ENCODE measurements around the gene CLCA2. TPM values are rescaled to one million over a fixed set of nuclear protein-coding genes. Genes with fewer than 3 reads are reported as not detected.

Gene CLCA2
- total and polyA plus RNA-seq, 2 donors (not counting 1 experiment from before 2014, with no cell fraction given): not detected

DNA sequence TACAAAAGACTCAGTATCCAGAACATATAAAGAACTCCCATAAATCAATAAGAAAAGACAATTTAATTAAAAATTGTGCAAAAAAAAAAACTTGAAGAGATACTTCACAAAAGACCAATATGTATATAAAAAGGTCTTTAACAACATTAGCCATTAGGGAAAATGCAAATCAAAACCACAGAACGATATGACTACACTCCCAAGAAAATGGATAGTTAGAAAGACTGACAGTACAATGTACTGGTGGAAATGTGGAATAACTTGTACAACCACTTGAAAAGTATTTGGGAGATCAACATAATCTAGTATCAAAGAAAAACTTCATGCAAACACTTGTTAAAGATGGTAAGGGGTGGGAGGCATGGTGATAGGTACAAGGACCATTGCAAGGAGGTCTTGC lies 40.8 kb downstream of the CLCA2 start:
- H3K27me3 ChIP-seq (replicated peaks in 1 of 4; ENCODE audit: control extremely low read depth in 1 of 4, control insufficient read depth in 3 of 4, insufficient read depth in 4 of 4, low read length in 3 of 4): no peaks in the 10 kb centered on the region
- Mint-ChIP-seq H3K4me3 (no peak overlapping the region), H3K27ac (no peak overlapping the region), H3K4me1 (no peaks in the 10 kb centered on the region), H3K27me3 (peaks cover 14% of the 10 kb centered on the region), H3K9me3 (ENCODE audit: insufficient read depth) (no peaks in the 10 kb centered on the region)
- POLR2A ChIA-PET: no interaction called here
- H3K4me2 ChIP-seq (replicated peaks; ENCODE audit: low read depth, low read length, poor library complexity, severe bottlenecking): no peak overlapping the region
- no peak overlapping the region for H2AFZ ChIP-seq (ENCODE audit: insufficient read depth, low read depth, low read length, poor library complexity, severe bottlenecking)
- H3K27ac ChIP-seq (ENCODE audit: low read length in 2 of 2): no peak overlapping the region
- WGBS (ENCODE audit: insufficient coverage): no CpG with 5 or more reads among the region's 1 CpG
- CTCF ChIA-PET: interaction anchor here (1.6 kb wide), 1 partner anchor 9 kb away, joined by 7 read pairs; no protein-coding TSS in a partner anchor
- no peak overlapping the region for H3K9ac ChIP-seq (ENCODE audit: low read length)
- H3K4me1 ChIP-seq (ENCODE audit: control insufficient read depth in 2 of 2, insufficient read depth in 2 of 2, low read length in 2 of 2): no peaks in the 10 kb centered on the region
- ATAC-seq (ENCODE audit: low read depth) (no peak), DNase-seq (no peak)
- H4K20me1 ChIP-seq (ENCODE audit: control insufficient read depth, insufficient read depth, low read length, poor library complexity, severe bottlenecking): no peaks in the 10 kb centered on the region
- TF ChIP-seq, protein P1, sequence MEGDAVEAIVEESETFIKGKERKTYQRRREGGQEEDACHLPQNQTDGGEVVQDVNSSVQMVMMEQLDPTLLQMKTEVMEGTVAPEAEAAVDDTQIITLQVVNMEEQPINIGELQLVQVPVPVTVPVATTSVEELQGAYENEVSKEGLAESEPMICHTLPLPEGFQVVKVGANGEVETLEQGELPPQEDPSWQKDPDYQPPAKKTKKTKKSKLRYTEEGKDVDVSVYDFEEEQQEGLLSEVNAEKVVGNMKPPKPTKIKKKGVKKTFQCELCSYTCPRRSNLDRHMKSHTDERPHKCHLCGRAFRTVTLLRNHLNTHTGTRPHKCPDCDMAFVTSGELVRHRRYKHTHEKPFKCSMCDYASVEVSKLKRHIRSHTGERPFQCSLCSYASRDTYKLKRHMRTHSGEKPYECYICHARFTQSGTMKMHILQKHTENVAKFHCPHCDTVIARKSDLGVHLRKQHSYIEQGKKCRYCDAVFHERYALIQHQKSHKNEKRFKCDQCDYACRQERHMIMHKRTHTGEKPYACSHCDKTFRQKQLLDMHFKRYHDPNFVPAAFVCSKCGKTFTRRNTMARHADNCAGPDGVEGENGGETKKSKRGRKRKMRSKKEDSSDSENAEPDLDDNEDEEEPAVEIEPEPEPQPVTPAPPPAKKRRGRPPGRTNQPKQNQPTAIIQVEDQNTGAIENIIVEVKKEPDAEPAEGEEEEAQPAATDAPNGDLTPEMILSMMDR (IDR thresholded peaks at IDR 0.05): no peak
- TF ChIP-seq EZH2 (IDR thresholded peaks at IDR 0.05; ENCODE audit: borderline replicate concordance, insufficient read depth, low read depth, low read length, poor library complexity, severe bottlenecking): no peak
- intact Hi-C loops (cut with micrococcal nuclease): no loop called here
- H3K79me2 ChIP-seq (ENCODE audit: control insufficient read depth, insufficient read depth, low read length): no peaks in the 10 kb centered on the region
- H3K36me3 ChIP-seq (replicated peaks in 1 of 2; ENCODE audit: control extremely low read depth in 1 of 2, control insufficient read depth in 1 of 2, extremely low read depth in 1 of 2, insufficient read depth in 2 of 2, low read length in 1 of 2): no peaks in the 10 kb centered on the region
- no peak overlapping the region for H3K4me3 ChIP-seq (ENCODE audit: control extremely low read depth in 1 of 5, extremely low read depth in 1 of 5, insufficient read depth in 1 of 5, low read depth in 2 of 5, low read length in 4 of 5)
- H3K9me3 ChIP-seq (ENCODE audit: control extremely low read depth in 1 of 3, control insufficient read depth in 2 of 3, insufficient read depth in 1 of 3, low read length in 2 of 3): no peaks in the 10 kb centered on the region

DNA sequence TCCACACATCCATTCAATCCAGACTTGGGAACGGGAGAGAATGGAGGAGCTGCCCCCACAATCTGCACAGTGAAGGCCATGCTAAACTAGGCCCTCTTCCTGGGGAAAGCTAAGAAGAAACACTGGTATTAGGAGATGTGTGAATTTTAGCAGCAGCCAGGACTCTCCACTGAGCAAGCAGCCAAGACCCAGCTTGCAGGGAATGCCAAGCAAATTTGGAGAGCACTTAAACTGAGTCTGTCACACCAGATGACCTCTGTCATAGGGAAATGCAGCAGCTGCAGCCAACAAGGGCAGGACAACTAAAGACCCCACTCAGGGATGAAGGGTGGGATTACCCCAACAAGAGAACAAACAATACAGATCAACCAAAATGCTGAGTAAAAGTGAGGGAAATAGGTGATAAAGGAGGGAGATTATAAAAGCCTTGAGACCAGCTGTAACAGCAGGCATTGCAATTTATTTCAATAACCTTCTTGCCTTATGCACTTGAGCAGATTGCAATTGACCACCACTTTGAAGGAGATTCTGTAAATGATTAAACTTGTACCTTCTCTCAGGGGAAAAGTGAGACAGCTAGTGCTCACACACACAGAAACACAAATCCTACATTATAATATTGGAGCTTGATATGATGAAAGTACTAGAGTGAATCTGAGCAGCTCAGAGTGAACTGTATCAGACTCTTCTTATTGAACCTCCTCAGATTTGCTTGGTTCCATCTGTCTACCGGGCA lies 42.3 kb downstream of the CLCA2 start:
- ChIA-PET CTCF (no interaction called here), POLR2A (no interaction called here)
- H3K36me3 ChIP-seq (replicated peaks in 1 of 2; ENCODE audit: control extremely low read depth in 1 of 2, control insufficient read depth in 1 of 2, extremely low read depth in 1 of 2, insufficient read depth in 2 of 2, low read length in 1 of 2): no peaks in the 10 kb centered on the region
- no peaks in the 10 kb centered on the region for H4K20me1 ChIP-seq (ENCODE audit: control insufficient read depth, insufficient read depth, low read length, poor library complexity, severe bottlenecking)
- H3K27me3 ChIP-seq (replicated peaks in 1 of 4; ENCODE audit: control extremely low read depth in 1 of 4, control insufficient read depth in 3 of 4, insufficient read depth in 4 of 4, low read length in 3 of 4): peaks cover 0 to 3% (median 0%) of the 10 kb centered on the region in 4 experiments
- H3K9ac ChIP-seq (ENCODE audit: low read length): no peak overlapping the region
- no peak for TF ChIP-seq EZH2 (IDR thresholded peaks at IDR 0.05; ENCODE audit: borderline replicate concordance, insufficient read depth, low read depth, low read length, poor library complexity, severe bottlenecking)
- TF ChIP-seq, protein P1 (IDR thresholded peaks at IDR 0.05): no peak
- Mint-ChIP-seq H3K4me1 (peaks cover 4% of the 10 kb centered on the region), H3K27ac (no peak overlapping the region), H3K27me3 (peaks cover 11% of the 10 kb centered on the region), H3K4me3 (no peak overlapping the region), H3K9me3 (ENCODE audit: insufficient read depth) (no peaks in the 10 kb centered on the region)
- no peak for ATAC-seq (ENCODE audit: low read depth)
- no peak overlapping the region for H3K4me3 ChIP-seq (ENCODE audit: control extremely low read depth in 1 of 5, extremely low read depth in 1 of 5, insufficient read depth in 1 of 5, low read depth in 2 of 5, low read length in 4 of 5)
- no peak overlapping the region for H3K27ac ChIP-seq (ENCODE audit: low read length in 2 of 2)
- intact Hi-C loops (cut with micrococcal nuclease): no loop called here
- no peaks in the 10 kb centered on the region for H3K4me1 ChIP-seq (ENCODE audit: control insufficient read depth in 2 of 2, insufficient read depth in 2 of 2, low read length in 2 of 2)
- no peak overlapping the region for H2AFZ ChIP-seq (ENCODE audit: insufficient read depth, low read depth, low read length, poor library complexity, severe bottlenecking)
- H3K79me2 ChIP-seq (ENCODE audit: control insufficient read depth, insufficient read depth, low read length): no peaks in the 10 kb centered on the region
- no peak for DNase-seq
- no peaks in the 10 kb centered on the region for H3K9me3 ChIP-seq (ENCODE audit: control extremely low read depth in 1 of 3, control insufficient read depth in 2 of 3, insufficient read depth in 1 of 3, low read length in 2 of 3)
- no peak overlapping the region for H3K4me2 ChIP-seq (replicated peaks; ENCODE audit: low read depth, low read length, poor library complexity, severe bottlenecking)
- WGBS (ENCODE audit: insufficient coverage): 100% methylated on average over 1 of the region's 2 CpGs

All from B cell (primary cell).